Activated T-cell treated with anti-CD3 and anti-CD28 coated beads for 4 hours (primary cell): ENCODE results near the gene IYD.

ENCODE experiments used
- DNase-seq: peaks from one replicate; pipeline ENCODE4 v3.0.0-alpha.2; 2020

Gene IYD

GRCh38 chr6:150368762-150369161 is at the start of gene IYD:
IYD (plus strand) TSS chr6:150369012; CDS start chr6:150369032, 20 bp downstream.
- no peak for DNase-seq

GRCh38 chr6:150319924-150320323 is 48.9 kb upstream of the IYD start:
- DNase-seq = no peak

GRCh38 chr6:150320442-150320841 is 48.4 kb upstream of the IYD start:
- no peak for DNase-seq

- DNase-seq = no peak
Observed at GRCh38 chr6:150322466-150322871, 46.3 kb upstream of the IYD start.

- no peak for DNase-seq
Observed at GRCh38 chr6:150323205-150323604, 45.6 kb upstream of the IYD start.

- DNase-seq = no peak
Observed at GRCh38 chr6:150324044-150324443, 44.8 kb upstream of the IYD start.

- no peak for DNase-seq
Observed at GRCh38 chr6:150325066-150325772, 43.6 kb upstream of the IYD start.

GRCh38 chr6:150327117-150327774 is 41.6 kb upstream of the IYD start:
- no peak for DNase-seq

- DNase-seq = no peak
Observed at GRCh38 chr6:150328744-150329405, 39.9 kb upstream of the IYD start.

- no peak for DNase-seq
Observed at GRCh38 chr6:150331344-150331743, 37.5 kb upstream of the IYD start.

GRCh38 chr6:150332939-150333584 is 35.8 kb upstream of the IYD start:
- DNase-seq = no peak

- no peak for DNase-seq
Observed at GRCh38 chr6:150333585-150333941, 35.2 kb upstream of the IYD start.

- no peak for DNase-seq
Observed at GRCh38 chr6:150334790-150335783, 33.7 kb upstream of the IYD start.

- DNase-seq = no peak
Observed at GRCh38 chr6:150336299-150336698, 32.5 kb upstream of the IYD start.

GRCh38 chr6:150336708-150337107 is 32.1 kb upstream of the IYD start:
- DNase-seq = no peak

- no peak for DNase-seq
Observed at GRCh38 chr6:150342126-150342525, 26.7 kb upstream of the IYD start.

- no peak for DNase-seq
Observed at GRCh38 chr6:150343434-150343833, 25.4 kb upstream of the IYD start.

GRCh38 chr6:150345781-150346180 is 23.0 kb upstream of the IYD start:
- DNase-seq = no peak

- no peak for DNase-seq
Observed at GRCh38 chr6:150346346-150346745, 22.5 kb upstream of the IYD start.

GRCh38 chr6:150347845-150348244 is 21.0 kb upstream of the IYD start:
- DNase-seq = no peak

- DNase-seq = no peak
Observed at GRCh38 chr6:150349546-150349945, 19.3 kb upstream of the IYD start.
